HG03460 (cell line): ENCODE results near the gene ADD1.
A peak's percentile ranks its signal among the peaks of the same experiment; 100 is the strongest.
"Not testable (repeated sequence)": the region's sequence is repeated elsewhere in the genome, so short reads cannot be mapped to it uniquely, and the experiment has no call there.

Source experiments
- ATAC-seq: cut with Tn5 transposase; IDR thresholded peaks from one replicate; pipeline ENCODE4 v1.9.1; 2021; ENCODE audit not compliant: unreplicated experiment

ADD1 gene

DNA sequence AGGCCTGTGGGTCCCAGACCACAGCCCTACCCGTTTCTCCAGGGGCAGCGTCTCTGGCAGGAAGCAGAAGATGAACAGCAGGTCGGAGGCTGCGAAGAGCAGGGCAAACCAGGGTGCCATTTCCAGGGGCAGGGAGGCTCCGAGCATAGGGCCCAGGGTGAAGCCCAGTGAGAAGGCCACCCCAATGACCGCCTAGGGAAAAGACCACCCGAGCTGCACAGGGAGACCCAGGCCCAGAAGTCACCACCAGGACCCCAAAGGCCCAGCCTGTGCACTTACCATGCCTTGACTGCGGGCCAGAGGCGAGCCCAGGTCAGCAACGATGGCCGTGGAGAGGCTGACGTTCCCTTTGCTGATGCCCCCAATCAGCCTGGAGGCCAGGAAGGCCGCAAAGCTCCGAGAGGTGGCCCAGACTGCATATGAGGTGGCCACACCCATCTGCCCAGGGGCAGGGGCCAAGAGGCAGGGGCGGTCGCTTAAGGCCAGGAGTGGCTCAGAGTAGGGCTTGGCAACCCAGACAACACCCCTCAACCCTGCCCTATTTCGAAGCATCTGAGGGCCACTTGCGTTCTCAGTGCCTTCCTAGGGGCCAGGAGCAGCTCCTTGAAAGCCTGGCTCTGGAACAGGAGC is 88.8 kb downstream of the ADD1 start:
- ATAC-seq: no peak

DNA sequence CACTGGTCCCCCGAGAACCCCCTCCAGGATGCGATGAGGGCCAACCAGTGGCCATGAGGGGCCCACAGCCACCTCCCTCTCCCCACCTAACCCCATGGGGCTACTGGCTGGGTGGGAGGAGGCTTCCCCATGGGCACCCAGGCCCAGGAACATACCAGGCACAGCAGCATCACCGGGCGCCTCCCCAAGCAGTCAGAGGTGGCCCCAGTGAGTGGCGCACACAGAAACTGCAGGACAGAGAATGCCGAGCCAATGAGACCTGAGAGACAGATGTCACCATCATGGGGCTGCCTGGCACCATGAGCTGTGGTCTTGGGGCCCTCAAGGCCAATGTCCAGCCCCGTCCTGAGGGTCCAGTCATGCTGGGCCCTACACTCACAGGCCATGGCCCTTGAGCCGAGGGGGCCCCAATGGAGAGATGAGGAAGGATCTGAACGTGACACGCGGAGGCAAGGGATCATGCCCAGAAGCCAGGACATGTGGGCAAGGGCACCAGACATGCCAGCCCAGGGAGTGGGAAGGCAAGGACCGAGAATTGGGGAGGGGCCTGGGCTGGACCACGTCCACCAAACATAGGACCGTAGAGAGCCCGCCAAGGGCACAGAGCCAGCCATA is 89.4 kb downstream of the ADD1 start:
- ATAC-seq: no peak

DNA sequence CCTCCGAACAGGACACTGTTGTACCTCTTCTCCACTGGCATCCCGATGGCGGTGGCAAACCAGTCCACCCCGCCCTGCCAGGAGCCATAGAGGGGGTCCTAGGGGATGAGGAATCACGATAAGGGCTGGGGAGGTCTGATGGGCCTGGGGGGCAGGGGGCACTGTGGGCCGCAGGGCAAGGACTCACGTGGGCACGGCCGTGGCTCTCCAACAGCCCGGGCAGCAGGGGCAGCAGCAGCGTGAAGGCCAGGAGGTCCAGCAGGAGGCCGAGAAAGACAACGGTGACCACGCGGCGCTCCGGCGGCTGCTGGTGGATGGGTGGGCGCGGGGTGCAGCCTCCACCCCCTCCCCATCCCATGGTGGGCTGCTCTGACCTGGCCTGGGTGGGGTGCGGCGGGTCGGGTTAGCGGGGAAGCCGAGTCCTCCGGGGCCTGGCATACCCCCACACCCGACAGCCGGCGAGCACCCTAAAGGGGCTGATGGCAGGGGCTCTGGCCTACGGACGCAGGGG is 90.0 kb downstream of the ADD1 start:
- no peak for ATAC-seq

- no peak for ATAC-seq
Measured at GRCh38 chr4:2934077-2934812, 90.6 kb downstream of the ADD1 start.

DNA sequence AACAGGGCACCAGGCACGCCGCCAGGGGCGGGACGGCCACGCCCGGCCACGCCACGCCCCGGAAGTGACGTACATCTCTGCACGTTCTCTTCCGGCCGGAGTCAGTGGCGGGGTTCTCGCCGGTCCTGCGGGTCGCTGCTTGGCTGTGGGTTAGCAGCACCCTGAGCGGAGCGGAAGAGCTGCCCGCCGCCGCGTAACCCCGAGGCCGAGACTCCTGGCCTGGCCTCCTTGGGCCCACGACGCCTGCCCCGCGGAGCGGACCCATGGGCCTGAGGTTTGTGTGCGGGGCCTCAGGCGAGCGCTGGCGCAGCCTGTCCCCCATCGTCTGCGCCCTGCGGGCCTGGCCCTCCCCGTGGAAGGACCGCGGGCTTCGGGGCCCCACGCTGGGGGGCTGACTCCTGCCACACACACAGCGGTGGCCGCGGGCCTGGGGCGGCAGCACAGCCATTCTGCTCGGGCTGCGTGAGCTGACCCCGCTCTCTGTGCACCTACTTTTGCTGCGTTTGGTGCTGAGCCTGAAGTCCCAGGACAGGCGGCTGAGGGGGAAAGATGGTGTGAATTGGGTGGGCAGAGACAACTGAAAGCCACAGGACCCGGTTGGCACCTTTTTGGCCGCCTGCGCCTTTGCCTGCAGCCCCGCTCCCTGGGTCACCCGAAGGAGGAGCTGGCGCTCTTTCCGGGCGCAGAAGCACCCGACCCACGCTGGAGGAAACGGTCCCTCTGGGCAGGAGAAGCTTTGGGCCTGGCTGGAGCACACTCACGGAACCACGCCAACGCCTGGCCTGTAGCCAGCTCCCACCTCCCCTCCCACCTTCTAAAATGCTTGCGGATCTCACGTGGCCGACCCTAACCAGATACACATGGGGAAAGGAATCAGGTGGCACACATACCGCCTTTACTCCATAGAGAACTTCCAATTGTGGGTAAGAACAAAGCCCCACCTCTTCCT is 91.4 kb downstream of the ADD1 start:
- peak; percentile 44 for ATAC-seq

GRCh38 chr4:2935762-2936743 is 92.4 kb downstream of the ADD1 start:
- ATAC-seq: no peak

DNA sequence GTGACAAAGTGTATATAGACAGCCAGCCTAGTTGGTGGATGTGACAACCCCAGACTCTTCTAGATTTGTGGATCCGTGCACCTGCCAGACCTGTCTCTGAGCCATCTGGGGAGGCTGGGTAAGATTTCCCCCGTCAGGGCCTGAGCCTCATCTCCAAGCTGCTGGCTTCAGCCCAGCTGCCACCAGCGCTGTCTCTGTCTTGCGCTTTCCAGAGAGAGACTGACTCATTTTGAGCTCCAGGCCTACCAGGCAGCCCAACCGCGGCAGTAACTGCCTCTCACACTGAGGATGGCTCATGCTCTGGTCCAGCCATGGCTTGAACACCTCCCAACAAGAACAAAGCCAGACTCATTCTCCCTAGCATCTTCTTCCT is 93.1 kb downstream of the ADD1 start:
- no peak for ATAC-seq

DNA sequence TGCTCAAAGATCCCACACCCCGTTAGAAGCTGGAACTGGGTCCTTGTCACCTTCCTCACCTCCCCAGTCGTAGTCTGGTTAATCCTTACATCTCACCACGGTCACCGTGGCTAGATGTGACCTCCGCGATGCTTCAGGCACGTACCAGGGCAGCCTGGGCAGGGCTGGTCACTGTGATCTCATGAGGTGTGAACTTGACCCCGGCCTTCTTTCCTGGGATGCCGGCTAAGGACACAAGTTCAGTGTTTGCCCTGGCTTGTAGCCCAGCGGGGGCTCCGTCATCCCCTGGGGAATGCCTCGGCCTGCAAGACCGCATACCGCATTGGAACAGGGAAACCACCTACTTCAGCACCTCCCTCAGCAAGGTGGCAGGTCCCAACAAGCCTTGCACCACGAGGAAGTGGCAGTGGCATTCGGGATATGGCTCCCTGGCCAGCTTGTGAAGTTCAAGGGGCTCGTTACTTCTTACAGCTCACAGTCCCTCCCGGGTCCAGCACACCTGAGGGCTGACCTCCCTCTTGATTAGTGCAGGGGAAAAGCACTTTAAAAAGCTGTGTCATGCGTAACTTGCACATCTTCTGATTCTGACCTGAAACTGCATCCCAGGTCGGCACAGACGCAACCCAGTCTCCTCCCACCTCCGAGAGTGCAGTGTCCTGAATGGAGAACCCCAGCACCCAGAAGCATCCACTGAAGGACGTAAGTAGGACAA is 93.7 kb downstream of the ADD1 start:
- no peak for ATAC-seq

GRCh38 chr4:2937986-2938385 is 94.3 kb downstream of the ADD1 start:
- ATAC-seq: no peak

DNA sequence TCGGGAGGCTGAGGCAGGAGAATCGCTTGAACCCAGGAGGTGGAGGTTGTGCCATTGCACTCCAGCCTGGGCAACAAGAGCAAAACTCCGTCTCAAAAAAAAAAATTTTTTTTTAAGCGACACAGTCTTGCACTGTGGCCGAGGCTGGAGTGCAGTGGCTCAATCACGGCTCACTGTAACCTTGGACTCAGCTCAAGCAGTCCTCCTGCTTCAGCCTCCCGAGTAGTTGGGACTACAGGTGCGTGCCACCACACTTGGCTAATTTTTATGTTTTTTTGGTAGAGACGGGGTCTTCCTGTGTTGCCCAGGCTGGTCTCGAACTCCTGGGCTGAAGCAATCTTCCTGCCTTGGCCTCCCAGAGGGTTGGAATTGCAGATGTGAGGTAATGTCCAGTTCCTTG is 94.8 kb downstream of the ADD1 start:
- ATAC-seq: not testable (repeated sequence)

DNA sequence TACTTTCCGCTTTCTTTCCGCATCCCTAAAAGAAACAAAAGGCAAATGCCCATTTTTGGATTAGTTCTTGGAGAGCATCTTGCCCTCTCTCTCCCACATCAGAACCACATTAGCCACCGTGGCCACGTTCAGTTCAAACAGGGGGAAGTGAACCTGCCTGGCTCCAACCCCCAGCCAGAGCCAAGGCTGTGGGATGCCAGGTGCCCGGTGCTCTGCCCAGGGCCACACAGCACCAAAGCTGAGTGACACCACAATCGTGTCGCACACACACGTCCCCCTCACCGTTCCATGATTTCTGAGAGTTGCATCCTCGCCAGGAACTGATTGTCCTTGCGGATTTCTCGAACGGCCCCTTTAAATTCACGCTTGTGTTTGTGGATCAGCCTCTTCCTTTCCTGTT is 95.3 kb downstream of the ADD1 start:
- ATAC-seq: no peak

DNA sequence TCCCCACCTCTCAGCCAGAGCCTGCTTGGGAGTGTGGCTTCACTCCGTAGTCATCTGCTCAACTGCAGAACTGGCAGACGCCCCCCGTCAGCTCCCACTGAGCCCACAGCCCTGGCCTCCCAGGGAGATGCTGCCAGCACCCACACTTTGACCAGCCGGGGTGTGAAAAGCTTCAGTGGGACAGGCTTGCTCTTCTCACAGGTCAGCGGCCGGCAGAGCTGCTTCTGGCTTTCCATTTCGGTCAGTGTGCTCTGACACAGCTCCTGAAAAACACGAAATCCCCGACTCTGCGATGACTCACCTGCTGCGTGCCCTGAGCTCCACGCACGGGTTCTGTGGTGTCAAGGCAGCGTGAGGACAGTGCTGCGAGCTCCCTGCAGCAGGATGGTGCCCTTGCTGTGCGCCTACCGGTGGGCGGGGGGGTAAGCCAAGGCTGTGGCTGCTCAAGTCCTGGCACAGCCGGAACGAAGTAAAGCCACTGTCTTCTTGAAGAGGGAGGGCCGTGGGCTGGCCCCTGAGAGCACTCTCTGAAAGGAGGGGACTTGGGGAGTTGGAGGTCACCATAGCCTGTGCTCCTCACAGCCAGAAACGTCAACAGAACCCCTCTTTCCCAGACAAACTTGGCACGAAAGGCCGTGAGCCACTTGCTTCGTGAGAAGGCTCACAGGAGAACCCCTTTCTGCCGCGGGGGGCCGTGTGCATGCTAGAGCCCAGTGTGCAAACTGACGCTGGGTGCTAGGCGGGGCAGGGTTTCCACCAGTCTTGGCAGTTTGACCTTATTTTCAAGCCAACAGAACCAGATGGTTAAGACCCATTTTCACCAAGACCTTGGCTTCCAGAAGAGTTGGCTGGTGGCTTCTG is 96.0 kb downstream of the ADD1 start:
- ATAC-seq: no peak

DNA sequence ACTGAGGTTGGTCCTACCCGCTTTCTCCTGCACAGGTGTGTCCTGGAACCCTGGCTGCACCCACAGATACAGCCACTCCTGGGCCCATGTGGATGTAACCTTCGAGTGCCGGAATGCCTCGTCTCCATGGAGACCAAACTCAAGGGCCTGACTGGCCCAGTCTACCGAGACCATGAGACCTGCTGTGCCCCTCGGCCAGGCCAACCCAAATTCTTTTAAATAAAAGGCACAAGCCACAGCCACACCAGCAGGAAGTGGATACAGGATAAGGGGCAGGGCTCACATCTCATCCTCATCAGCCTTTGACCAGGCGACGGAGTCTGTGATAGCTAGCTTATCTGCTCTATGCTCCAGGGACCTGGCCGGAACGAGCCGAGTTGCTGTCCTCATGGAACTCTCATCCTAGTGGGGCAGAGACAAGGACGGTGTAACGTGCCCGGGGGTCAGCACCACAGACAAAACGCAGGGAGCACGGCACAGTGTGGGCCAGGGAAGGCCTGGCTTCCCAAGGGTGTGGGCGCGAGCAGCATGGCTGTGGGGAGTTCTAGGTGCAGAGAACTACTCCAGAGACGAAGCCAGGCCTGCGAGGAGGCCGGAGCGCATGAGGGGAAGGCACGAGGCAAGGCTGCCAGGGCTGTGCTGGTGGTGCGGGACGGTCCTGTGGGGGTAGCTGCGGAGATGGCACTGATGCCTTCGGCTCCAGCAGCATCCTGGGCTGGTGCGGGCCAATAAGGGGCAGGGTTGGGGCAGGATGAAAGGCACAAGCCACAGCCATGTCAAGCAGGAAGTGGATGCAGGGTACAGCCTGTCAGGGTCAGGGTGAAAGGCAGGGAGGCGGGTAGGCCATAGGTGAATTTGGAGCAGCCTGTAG is 96.9 kb downstream of the ADD1 start:
- ATAC-seq: no peak

DNA sequence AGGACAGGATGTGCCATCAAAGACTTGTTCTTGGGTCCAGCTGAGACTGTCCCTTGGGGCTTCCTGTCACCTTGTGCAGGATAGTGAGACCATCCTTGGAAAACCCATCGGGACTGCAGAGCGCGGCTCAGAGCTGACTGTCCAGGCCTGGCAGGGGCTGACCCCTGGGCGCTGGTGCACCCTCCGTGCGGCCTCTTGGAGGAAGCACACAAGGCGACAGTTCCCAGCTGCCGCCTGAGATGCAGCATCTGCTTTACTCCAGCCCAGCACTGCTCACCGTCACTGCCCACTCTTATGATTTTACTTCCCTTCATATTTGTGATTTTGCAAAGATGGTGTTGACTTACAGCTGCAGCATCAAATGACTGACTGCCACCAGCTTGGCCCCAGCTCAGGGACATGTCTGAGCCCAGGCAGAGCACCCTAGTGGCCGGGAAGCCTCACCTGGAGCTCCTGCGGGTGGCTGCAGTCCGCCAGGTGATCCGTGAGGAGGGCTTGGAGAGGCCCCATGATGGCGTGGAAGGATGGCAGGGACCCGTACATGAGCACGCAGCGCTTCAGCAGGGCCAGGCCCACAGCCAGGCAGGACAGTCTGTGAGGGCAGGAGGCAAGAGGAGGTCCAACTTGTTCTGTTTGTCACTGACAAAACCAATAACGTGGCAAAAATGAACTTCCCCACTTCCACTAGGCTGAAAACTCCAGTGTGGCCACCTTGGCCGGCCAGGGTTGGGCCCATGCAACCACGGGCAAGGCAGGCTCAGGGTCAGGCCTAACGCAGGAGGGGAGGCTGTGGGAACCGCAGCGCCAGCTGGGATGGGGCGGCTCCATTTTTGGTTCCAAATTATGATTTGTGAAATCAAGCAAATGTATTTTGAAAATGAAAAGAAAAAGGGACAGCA is 97.7 kb downstream of the ADD1 start:
- no peak for ATAC-seq

GRCh38 chr4:2942037-2942531 is 98.4 kb downstream of the ADD1 start:
- no peak for ATAC-seq
